Measurements from ENCODE around the gene CEPT1. TPM values are rescaled to one million over a fixed set of nuclear protein-coding genes. Genes with fewer than 3 reads are reported as not detected.

CEPT1 gene
- total and polyA plus RNA-seq, 10 of the 15 experiments (the other 5 are each of a cell fraction or from before 2014, with no cell fraction given): 29.4 to 77.9 (median 54.8) TPM

DNA sequence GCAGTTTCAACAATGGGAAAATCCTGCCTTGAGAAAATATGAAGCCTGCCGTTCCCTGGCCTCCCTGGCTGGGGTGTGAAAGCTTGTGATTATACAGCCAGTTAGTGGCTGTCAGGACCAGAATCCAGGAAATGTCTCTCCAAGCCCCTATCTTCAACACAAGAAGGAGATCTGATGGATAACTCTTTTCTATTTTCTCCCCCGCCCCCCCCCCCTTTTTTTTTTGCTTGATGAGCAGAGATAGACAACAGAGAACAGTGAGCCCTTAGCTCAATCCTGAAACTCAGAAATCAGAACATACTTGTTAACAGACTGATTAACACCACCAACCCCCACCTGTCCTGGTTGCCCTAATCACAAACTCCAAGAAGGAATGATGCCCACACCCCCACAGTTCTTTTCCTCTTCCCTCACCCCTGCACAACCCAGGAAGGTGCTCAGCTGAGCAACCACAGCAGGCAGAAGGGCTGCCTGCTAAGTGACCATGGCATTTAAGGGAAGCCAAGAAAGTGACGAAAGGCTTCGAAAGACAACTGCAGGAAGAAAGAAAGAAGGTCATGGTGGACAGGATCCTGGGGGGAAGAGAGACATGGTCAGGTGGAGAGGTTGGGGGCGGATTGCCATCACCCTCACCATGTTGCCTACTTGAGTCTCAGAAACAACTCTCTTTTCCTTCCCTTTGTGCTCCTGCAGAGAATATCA, 72.8 kb downstream of the CEPT1 start:
- peak overlapping the region; percentile 100 for H3K27ac ChIP-seq (ENCODE audit: control insufficient read depth, insufficient read depth)
- in situ Hi-C loops (cut with MboI) (no loop called here), intact Hi-C loops (cut with micrococcal nuclease; ENCODE audit: unreplicated experiment) (no loop called here)
- POLR2A ChIA-PET: interaction anchor here (0.6 to 0.7 kb wide), 3 partner anchors 16 to 73 kb away, joined by 3 read pairs; partner anchors contain the start of genes CEPT1 and DRAM2
- no TSS peak for BruUV-seq (replicated peaks)
- peak overlapping the region; percentile 42; the same call in 1 of the 2 replicates for H3K9ac ChIP-seq (ENCODE audit: control insufficient read depth, insufficient read depth, low read length)
- RAD21 ChIA-PET (ENCODE audit: unreplicated experiment): interaction anchor here (0.6 to 9.9 kb wide), 5 partner anchors 9 to 542 kb away, joined by 3 to 109 read pairs (median 3); partner anchors contain the start of genes CEPT1 and DRAM2
- no peaks in the 10 kb centered on the region for H3K9me3 ChIP-seq (replicated peaks; ENCODE audit: control insufficient read depth, insufficient read depth, low read length)
- no peaks in the 10 kb centered on the region for H3K36me3 ChIP-seq (ENCODE audit: control insufficient read depth in 2 of 2, insufficient read depth in 2 of 2, low read length in 1 of 2)
- CTCF ChIA-PET: interaction anchor here (1.5 kb wide), 1 partner anchor 10 kb away, joined by 5 read pairs; no protein-coding TSS in a partner anchor
- H3K27me3 ChIP-seq (replicated peaks in 1 of 2; ENCODE audit: control insufficient read depth in 2 of 2, insufficient read depth in 2 of 2, low read length in 1 of 2): no peaks in the 10 kb centered on the region
- no peak overlapping the region for H3K4me3 ChIP-seq
- DNase-seq (ENCODE audit: low read depth, low spot score) (no peak), ATAC-seq (no peak), FAIRE-seq (no peak)
- TF ChIP-seq SRF (IDR thresholded peaks at IDR 0.05; ENCODE audit: low read depth in 2 of 2, low read length in 2 of 2): no peak
- no peak for TF ChIP-seq MTA2 (IDR thresholded peaks at IDR 0.05; ENCODE audit: low read depth)
- 0 out of 2 replicates have a peak, but pooled peaks have one; percentile 5 for TF ChIP-seq EED (IDR thresholded peaks at IDR 0.05; ENCODE audit: low read depth)
- peak in 1 of 2 experiments; percentile 58; a peak in 1 of 3 replicates for TF ChIP-seq EGR1 (IDR thresholded peaks at IDR 0.05; ENCODE audit: borderline replicate concordance in 1 of 2, low read depth in 2 of 2, low read length in 2 of 2)
- TF ChIP-seq, protein P1, sequence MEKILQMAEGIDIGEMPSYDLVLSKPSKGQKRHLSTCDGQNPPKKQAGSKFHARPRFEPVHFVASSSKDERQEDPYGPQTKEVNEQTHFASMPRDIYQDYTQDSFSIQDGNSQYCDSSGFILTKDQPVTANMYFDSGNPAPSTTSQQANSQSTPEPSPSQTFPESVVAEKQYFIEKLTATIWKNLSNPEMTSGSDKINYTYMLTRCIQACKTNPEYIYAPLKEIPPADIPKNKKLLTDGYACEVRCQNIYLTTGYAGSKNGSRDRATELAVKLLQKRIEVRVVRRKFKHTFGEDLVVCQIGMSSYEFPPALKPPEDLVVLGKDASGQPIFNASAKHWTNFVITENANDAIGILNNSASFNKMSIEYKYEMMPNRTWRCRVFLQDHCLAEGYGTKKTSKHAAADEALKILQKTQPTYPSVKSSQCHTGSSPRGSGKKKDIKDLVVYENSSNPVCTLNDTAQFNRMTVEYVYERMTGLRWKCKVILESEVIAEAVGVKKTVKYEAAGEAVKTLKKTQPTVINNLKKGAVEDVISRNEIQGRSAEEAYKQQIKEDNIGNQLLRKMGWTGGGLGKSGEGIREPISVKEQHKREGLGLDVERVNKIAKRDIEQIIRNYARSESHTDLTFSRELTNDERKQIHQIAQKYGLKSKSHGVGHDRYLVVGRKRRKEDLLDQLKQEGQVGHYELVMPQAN (conservative IDR thresholded peaks at IDR 0.05): no peak
- no peak overlapping the region for H2AFZ ChIP-seq (ENCODE audit: control insufficient read depth, low read depth, low read length)
- peaks cover 13% of the 10 kb centered on the region for H3K79me2 ChIP-seq (ENCODE audit: control insufficient read depth, insufficient read depth, low read length)
- H4K20me1 ChIP-seq (ENCODE audit: control insufficient read depth, insufficient read depth): no peaks in the 10 kb centered on the region
- H3K4me2 ChIP-seq (ENCODE audit: control insufficient read depth, insufficient read depth): peak overlapping the region; percentile 62; the same call in 1 of the 2 replicates
- peaks cover 47% of the 10 kb centered on the region for H3K4me1 ChIP-seq (ENCODE audit: control insufficient read depth, insufficient read depth, low read length)
- SMC1A ChIA-PET (ENCODE audit: uncharacterized antibody, unreplicated experiment): interaction anchor here (0.9 to 12.4 kb wide), 4 partner anchors 9 to 71 kb away, joined by 3 to 164 read pairs (median 3); partner anchors contain the start of genes CEPT1, DENND2D and DRAM2
- 92% methylated on average over 5 of the region's 5 CpGs for WGBS (ENCODE audit: insufficient coverage, insufficient replicate concordance, low lambda C conversion rate, missing lambda C conversion rate)

All from GM12878 (cell line).